GM10847 (cell line): ENCODE measurements around the gene LMOD2.

ENCODE experiments used
- POLR2A ChIP-seq: IDR thresholded peaks from 2 replicates; pipeline ENCODE4 v1.6.1; 2011; ENCODE audit not compliant: insufficient read length; ENCODE audit errors: extremely low read depth

LMOD2 gene

GRCh38 chr7:123680580-123680979 is 24.9 kb downstream of the LMOD2 start:
- TF ChIP-seq POLR2A = no peak

- TF ChIP-seq POLR2A = no peak
These were observed 25.9 kb downstream of the LMOD2 start for GRCh38 chr7:123681561-123681960.

- no peak for TF ChIP-seq POLR2A
These were observed 27.0 kb downstream of the LMOD2 start for GRCh38 chr7:123682690-123683089.

GRCh38 chr7:123687161-123687560 is 31.5 kb downstream of the LMOD2 start:
- TF ChIP-seq POLR2A = no peak

GRCh38 chr7:123687727-123688126 is 32.1 kb downstream of the LMOD2 start:
- TF ChIP-seq POLR2A = no peak

- no peak for TF ChIP-seq POLR2A
These were observed 33.6 kb downstream of the LMOD2 start for GRCh38 chr7:123689250-123689649.

GRCh38 chr7:123690550-123690949 is 34.9 kb downstream of the LMOD2 start:
- TF ChIP-seq POLR2A = no peak

GRCh38 chr7:123692471-123692877 is 36.8 kb downstream of the LMOD2 start:
- no peak for TF ChIP-seq POLR2A

- TF ChIP-seq POLR2A = no peak
These were observed 40.4 kb downstream of the LMOD2 start for GRCh38 chr7:123695944-123696677.

GRCh38 chr7:123705211-123705901 is 49.7 kb downstream of the LMOD2 start:
- TF ChIP-seq POLR2A = no peak

- no peak for TF ChIP-seq POLR2A
These were observed 53.9 kb downstream of the LMOD2 start for GRCh38 chr7:123709525-123709924.

GRCh38 chr7:123710683-123711082 is 55.0 kb downstream of the LMOD2 start:
- TF ChIP-seq POLR2A = no peak

GRCh38 chr7:123711832-123712293 is 56.2 kb downstream of the LMOD2 start:
- TF ChIP-seq POLR2A = no peak

- no peak for TF ChIP-seq POLR2A
These were observed 57.0 kb downstream of the LMOD2 start for GRCh38 chr7:123712619-123713018.
